PC-9 (cell line): ENCODE measurements around the gene GPR157.

ENCODE experiments used
- EZH2 ChIP-seq: fragments of 200-600 bp; sonication (generic); IDR thresholded peaks from 2 replicates; pipeline ENCODE4 v1.8.0; 2017; ENCODE audit warnings: antibody characterized with exemption, low read depth
- TF ChIP-seq, protein P1 (sequence below): fragments of 200-600 bp; sonication (generic); conservative IDR thresholded peaks from 2 replicates; pipeline ENCODE4 v1.6.1; 2017; ENCODE audit warnings: mixed run types, antibody characterized with exemption, mild to moderate bottlenecking, moderate library complexity

DNA sequence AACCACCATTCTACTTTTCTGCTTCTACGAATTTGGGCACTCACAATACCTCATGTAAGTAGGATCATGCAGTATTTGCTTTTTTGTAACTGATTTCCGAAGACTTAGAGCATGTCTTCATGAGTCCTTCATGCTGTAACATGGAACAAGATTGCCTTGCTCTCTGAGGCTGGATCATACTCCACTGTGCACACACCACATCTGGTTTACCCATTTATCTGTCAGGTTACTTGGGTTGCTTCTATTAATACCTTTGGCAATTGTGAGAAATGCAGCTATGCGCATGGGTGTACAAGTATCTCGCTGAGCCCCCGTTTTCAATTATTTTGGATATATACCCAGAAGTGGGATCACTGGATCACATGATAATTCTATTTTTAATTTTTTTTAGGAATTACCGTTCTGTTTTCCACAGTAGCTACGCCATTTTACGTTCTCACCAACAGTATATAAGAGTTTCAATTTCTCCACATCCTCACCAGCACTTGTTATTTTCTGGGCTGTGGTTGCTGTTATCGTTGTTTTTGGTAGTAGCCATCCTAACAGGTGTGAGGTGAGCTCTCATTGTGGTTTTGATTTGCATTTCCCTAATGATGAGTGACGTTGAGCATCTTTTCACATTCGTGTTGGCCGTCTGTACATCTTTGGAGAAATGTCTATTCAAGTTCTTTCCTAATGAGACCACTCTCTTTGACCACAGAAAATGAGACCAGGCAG is 48.8 kb downstream of the GPR157 start:
- TF ChIP-seq, protein P1, sequence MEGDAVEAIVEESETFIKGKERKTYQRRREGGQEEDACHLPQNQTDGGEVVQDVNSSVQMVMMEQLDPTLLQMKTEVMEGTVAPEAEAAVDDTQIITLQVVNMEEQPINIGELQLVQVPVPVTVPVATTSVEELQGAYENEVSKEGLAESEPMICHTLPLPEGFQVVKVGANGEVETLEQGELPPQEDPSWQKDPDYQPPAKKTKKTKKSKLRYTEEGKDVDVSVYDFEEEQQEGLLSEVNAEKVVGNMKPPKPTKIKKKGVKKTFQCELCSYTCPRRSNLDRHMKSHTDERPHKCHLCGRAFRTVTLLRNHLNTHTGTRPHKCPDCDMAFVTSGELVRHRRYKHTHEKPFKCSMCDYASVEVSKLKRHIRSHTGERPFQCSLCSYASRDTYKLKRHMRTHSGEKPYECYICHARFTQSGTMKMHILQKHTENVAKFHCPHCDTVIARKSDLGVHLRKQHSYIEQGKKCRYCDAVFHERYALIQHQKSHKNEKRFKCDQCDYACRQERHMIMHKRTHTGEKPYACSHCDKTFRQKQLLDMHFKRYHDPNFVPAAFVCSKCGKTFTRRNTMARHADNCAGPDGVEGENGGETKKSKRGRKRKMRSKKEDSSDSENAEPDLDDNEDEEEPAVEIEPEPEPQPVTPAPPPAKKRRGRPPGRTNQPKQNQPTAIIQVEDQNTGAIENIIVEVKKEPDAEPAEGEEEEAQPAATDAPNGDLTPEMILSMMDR, result no peak
- TF ChIP-seq EZH2, result no peak
